Lower leg skin (tissue), 3 donors: ENCODE measurements around the gene MBNL2.

Source experiments
- CTCF ChIP-seq, 3 donors: fragments of 450-650 bp; IDR thresholded peaks; one replicate each; pipeline ENCODE4 v1.5.1; 2016; ENCODE audit warnings: antibody characterized with exemption in 3 of 3, mild to moderate bottlenecking in 3 of 3, moderate library complexity in 2 of 3
- POLR2A ChIP-seq, 2 donors: fragments of 450-650 bp; IDR thresholded peaks; one replicate each; pipeline ENCODE4 v1.6.1; 2016 to 2017; ENCODE audit warnings: antibody characterized with exemption in 2 of 2, mild to moderate bottlenecking in 1 of 2, moderate library complexity in 1 of 2

- TF ChIP-seq CTCF (IDR thresholded peaks at IDR 0.05) (no peak), POLR2A (IDR thresholded peaks at IDR 0.05) (no peak)
Measured at GRCh38 chr13:97429681-97430081, 207.5 kb downstream of the MBNL2 start.
